Endothelial cell of umbilical vein (primary cell): ENCODE results near the gene HOXC12. TPM values are rescaled to one million over a fixed set of nuclear protein-coding genes. Genes with fewer than 3 reads are reported as not detected.

Source experiments
- BruUV-seq: library from RNA; stranded (reverse); fragments of 400-500 nt; replicated peaks from 2 replicates; lab custom pipeline; 2021; lab: Mats Ljungman, UMichigan
- CTCF ChIA-PET: fragments of 300-600, 350-600 bp; sonication (Branson Sonifier 250); formaldehyde crosslinking; loops from one replicate; lab custom pipeline; 2021; ENCODE audit warnings: antibody characterized with exemption, inconsistent platforms; lab: Charles Lee
- POLR2A ChIA-PET: fragments of 300-600, 350-600 bp; sonication (Branson Sonifier 250); formaldehyde crosslinking; loops from one replicate; lab custom pipeline; 2021; ENCODE audit warnings: antibody characterized with exemption, inconsistent platforms; lab: Charles Lee
- DNase-seq: peaks from one replicate; pipeline ENCODE4 v3.0.0-alpha.2; 2011; ENCODE audit warnings: low read depth, low spot score
- FAIRE-seq: peaks from 2 replicates; lab custom pipeline; 2011; peaks lifted over from hg19 to GRCh38; lab: Jason Lieb, UNC
- H2AFZ ChIP-seq: 2 replicates; pipeline ENCODE4 v1.6.0; 2012; ENCODE audit warnings: low read depth, low read length, control low read depth, inconsistent platforms
- H3K27ac ChIP-seq: 2 replicates; pipeline ENCODE4 v1.5.1; 2011; ENCODE audit warnings: low read depth, mild to moderate bottlenecking, control low read depth, low read length, moderate library complexity; ENCODE audit not compliant: insufficient read depth
- H3K27me3 ChIP-seq, 2 experiments: 2 replicates each; pipeline versions ENCODE4 v1.6.0 to v1.6.1; 2011; ENCODE audit warnings: low read length in 2 of 2, mixed read lengths in 1 of 2; ENCODE audit not compliant: control insufficient read depth in 2 of 2, insufficient read depth in 2 of 2
- H3K36me3 ChIP-seq, 2 experiments: 2 replicates in 1 of 2; 3 replicates in 1 of 2; pipeline ENCODE4 v1.5.1; 2011; ENCODE audit warnings: low read length in 2 of 2, mild to moderate bottlenecking in 1 of 2, moderate library complexity in 1 of 2; ENCODE audit not compliant: control insufficient read depth in 2 of 2, insufficient read depth in 2 of 2; ENCODE audit errors: extremely low read depth in 1 of 2
- H3K4me1 ChIP-seq: 3 replicates; pipeline ENCODE4 v1.5.1; 2011; ENCODE audit warnings: mild to moderate bottlenecking, low read length; ENCODE audit not compliant: control insufficient read depth, insufficient read depth; ENCODE audit errors: extremely low read depth
- H3K4me2 ChIP-seq: 2 replicates; pipeline ENCODE4 v1.6.1; 2011; ENCODE audit warnings: low read length, control low read depth, mixed read lengths; ENCODE audit not compliant: insufficient read depth
- H3K4me3 ChIP-seq, 3 experiments: fragments of 200-600 bp in 1 of 3; sonication (generic), shearing (Covaris generic) in 1 of 3; replicated peaks in 1 of 3; 2 replicates each; pipeline ENCODE4 v1.5.1; 2011 to 2016; ENCODE audit warnings: control low read depth in 3 of 3, low read length in 3 of 3, mild to moderate bottlenecking in 2 of 3, inconsistent platforms in 1 of 3, low read depth in 1 of 3, moderate library complexity in 1 of 3; ENCODE audit not compliant: insufficient read depth in 1 of 3
- H3K79me2 ChIP-seq: 2 replicates; pipeline ENCODE4 v1.6.0; 2012; ENCODE audit warnings: low read length, inconsistent platforms; ENCODE audit not compliant: control insufficient read depth, insufficient read depth
- H3K9ac ChIP-seq: replicated peaks from 2 replicates; pipeline ENCODE3; 2011; ENCODE audit warnings: low read length, control low read depth; ENCODE audit not compliant: insufficient read depth; ENCODE audit errors: extremely low read depth
- H3K9me1 ChIP-seq: replicated peaks from 3 replicates; pipeline ENCODE4 v1.6.0; 2011; ENCODE audit warnings: mild to moderate bottlenecking, low read length; ENCODE audit not compliant: control insufficient read depth, insufficient read depth; ENCODE audit errors: extremely low read depth
- H3K9me3 ChIP-seq: replicated peaks from 2 replicates; pipeline ENCODE4 v1.5.1; 2012; ENCODE audit warnings: low read length, inconsistent platforms; ENCODE audit not compliant: control insufficient read depth, insufficient read depth
- H4K20me1 ChIP-seq: replicated peaks from 2 replicates; pipeline ENCODE3; 2011; ENCODE audit warnings: mild to moderate bottlenecking, low read length; ENCODE audit not compliant: control insufficient read depth, insufficient read depth; ENCODE audit errors: extremely low read depth
- CTCF ChIP-seq, 2 donors: IDR thresholded peaks; 1 replicate in 1 of 2; 2 replicates in 1 of 2; pipeline ENCODE4 v1.5.1; 2011; ENCODE audit warnings: low read length in 2 of 2, mild to moderate bottlenecking in 2 of 2, moderate library complexity in 2 of 2, control low read depth in 1 of 2, inconsistent platforms in 1 of 2, low read depth in 1 of 2; ENCODE audit not compliant: insufficient read depth in 1 of 2; ENCODE audit errors: extremely low read depth in 1 of 2
- EZH2 ChIP-seq: IDR thresholded peaks from 2 replicates; pipeline ENCODE4 v1.6.1; 2012; ENCODE audit warnings: borderline replicate concordance, low read depth, mild to moderate bottlenecking, moderate library complexity, low read length, inconsistent platforms; ENCODE audit not compliant: severe bottlenecking
- FOS ChIP-seq: IDR thresholded peaks from 2 replicates; pipeline ENCODE4 v1.6.1; 2011; ENCODE audit warnings: mild to moderate bottlenecking, low read length, moderate library complexity, borderline replicate concordance; ENCODE audit not compliant: insufficient read depth
- GATA2 ChIP-seq: IDR thresholded peaks from 2 replicates; pipeline ENCODE4 v1.7.0; 2011; ENCODE audit warnings: low read depth, mild to moderate bottlenecking, moderate library complexity, mixed read lengths, low read length; ENCODE audit not compliant: insufficient read length, insufficient read depth
- JUN ChIP-seq: IDR thresholded peaks from 2 replicates; pipeline ENCODE4 v1.6.1; 2011; ENCODE audit warnings: borderline replicate concordance, low read depth; ENCODE audit not compliant: insufficient read length, insufficient read depth
- MAX ChIP-seq: IDR thresholded peaks from 2 replicates; pipeline ENCODE4 v1.6.1; 2011; ENCODE audit not compliant: insufficient read depth, insufficient read length
- MYC ChIP-seq: IDR thresholded peaks from one replicate; pipeline ENCODE4 v1.6.1; 2011; ENCODE audit warnings: mild to moderate bottlenecking, low read depth, low read length
- POLR2A ChIP-seq: IDR thresholded peaks from 2 replicates; pipeline ENCODE4 v1.6.1; 2012; ENCODE audit warnings: low read depth, mild to moderate bottlenecking, control low read depth, low read length
- POLR2AphosphoS5 ChIP-seq: IDR thresholded peaks from 2 replicates; pipeline ENCODE4 v1.6.1; 2012; ENCODE audit warnings: low read depth, mild to moderate bottlenecking, control low read depth, low read length, moderate library complexity; ENCODE audit not compliant: insufficient read depth
- dilution Hi-C: fragments of 300-500 bp; cut with MboI; formaldehyde crosslinking; loops from one replicate; pipeline ENCODE4 v1.15.0; 2019; ENCODE audit warnings: low sequenced_read_pairs; ENCODE audit not compliant: extremely low pct_ligation_motif_present
- intact Hi-C: fragments of 100-400 bp; cut with micrococcal nuclease; formaldehyde crosslinking; loops from one replicate; pipeline ENCODE4 v1.10.0; 2022
- polyA plus RNA-seq, 4 experiments: library from polyadenylated mRNA; depleted of rRNA in 3 of 4; stranded (reverse) in 3 of 4; unstranded in 1 of 4; fragments of >200 nt; gene quantifications; 2 replicates each; pipeline versions ENCODE4 v1.2.1 to v1.2.3, GENCODE V29; 2011 to 2012; ENCODE audit warnings: missing spikeins in 1 of 4
- total RNA-seq: library from RNA; stranded (reverse); gene quantifications from 2 replicates; pipeline ENCODE4 v1.2.3, GENCODE V29; 2021

Gene HOXC12
- total and polyA plus RNA-seq, 2 donors (not counting 3 experiments of a cell fraction or from before 2014, with no cell fraction given): not detected

GRCh38 chr12:53994009-53994263 lies 39.2 kb downstream of the HOXC12 start:
- Histone ChIP-seq H3K4me1 (no peaks in the 10 kb centered on the region), H3K9me3 (no peaks in the 10 kb centered on the region), H3K4me3 (no peak overlapping the region), H3K9me1 (no peaks in the 10 kb centered on the region), H3K4me2 (no peak overlapping the region), H3K79me2 (no peaks in the 10 kb centered on the region), H3K9ac (no peak overlapping the region), H3K27me3 (peaks cover 91 to 98% of the 10 kb centered on the region in 2 experiments), H3K27ac (no peak overlapping the region), H3K36me3 (no peaks in the 10 kb centered on the region), H4K20me1 (no peaks in the 10 kb centered on the region), H2AFZ (no peak overlapping the region)
- dilution Hi-C loops: no loop called here
- TF ChIP-seq GATA2 (no peak), FOS (no peak), CTCF (IDR thresholded peaks at IDR 0.05; ENCODE audit: extremely low read depth in 1 of 2, insufficient read depth in 1 of 2, low read depth in 1 of 2, low read length in 2 of 2) (no peak), POLR2A (no peak), EZH2 (no peak), POLR2AphosphoS5 (no peak), JUN (no peak), MAX (no peak), MYC (no peak)
- BruUV-seq: no TSS peak
- ChIA-PET POLR2A (no interaction called here), CTCF (interaction anchor here (1.2 to 4.3 kb wide), 4 partner anchors 9 to 38 kb away, joined by 3 to 24 read pairs (median 13); partner anchors contain the start of gene HOXC10)
- intact Hi-C loops: no loop called here
- DNase-seq (no peak), FAIRE-seq (no peak)
